WTC11 (cell line): ENCODE measurements around the gene PROZ. TPM values are rescaled to one million over a fixed set of nuclear protein-coding genes. Genes with fewer than 3 reads are reported as not detected.

Experiments
- ATAC-seq: fragments of 200-7000 bp; cut with Tn5 transposase; 2 replicates; pipeline ENCODE4 v1.10.0; 2021; ENCODE audit warnings: mild to moderate bottlenecking, moderate library complexity
- CTCF ChIA-PET: fragments of 300-600 bp; sonication (Branson Sonifier 250); formaldehyde crosslinking; loops from one replicate; lab custom pipeline; 2021; ENCODE audit warnings: antibody characterized with exemption; lab: Charles Lee
- POLR2A ChIA-PET: fragments of 350-600 bp; sonication (Branson Sonifier 250); formaldehyde crosslinking; loops from one replicate; lab custom pipeline; 2021; ENCODE audit warnings: antibody characterized with exemption; lab: Charles Lee
- DNase-seq: peaks from one replicate; pipeline ENCODE4 v3.0.0; 2021; ENCODE audit warnings: low spot score
- H3K27ac Mint-ChIP-seq: 2 replicates; pipeline ENCODE4 v1.8.0; 2021; ENCODE audit warnings: mixed read lengths
- H3K27me3 Mint-ChIP-seq: 2 replicates; pipeline ENCODE4 v1.8.0; 2021; ENCODE audit warnings: low read depth, mild to moderate bottlenecking, moderate library complexity, mixed read lengths
- H3K36me3 Mint-ChIP-seq: 2 replicates; pipeline ENCODE4 v1.8.0; 2021; ENCODE audit warnings: mixed read lengths
- H3K4me1 Mint-ChIP-seq: 2 replicates; pipeline ENCODE4 v1.8.0; 2022; ENCODE audit warnings: mixed read lengths
- H3K4me3 Mint-ChIP-seq: 2 replicates; pipeline ENCODE4 v1.8.0; 2021; ENCODE audit warnings: mild to moderate bottlenecking, moderate library complexity, mixed read lengths
- H3K9me3 Mint-ChIP-seq: 2 replicates; pipeline ENCODE4 v1.8.0; 2021; ENCODE audit warnings: mixed read lengths
- EMX1 ChIP-seq: fragments of 250-450 bp; sonication (Bioruptor Pico); IDR thresholded peaks from 2 replicates; pipeline ENCODE4 v1.8.0; 2021; ENCODE audit warnings: mild to moderate bottlenecking
- FOXJ3 ChIP-seq: sonication (generic); formaldehyde crosslinking; IDR thresholded peaks from 2 replicates; pipeline ENCODE4 v1.9.0; 2021; ENCODE audit warnings: missing genetic modification reagents, mild to moderate bottlenecking, borderline replicate concordance
- JUN ChIP-seq: sonication (generic); formaldehyde crosslinking; IDR thresholded peaks from 2 replicates; pipeline ENCODE4 v1.8.0; 2023; ENCODE audit warnings: mild to moderate bottlenecking, missing genetic modification reagents
- NFATC4 ChIP-seq: fragments of 250-450 bp; sonication (Bioruptor Pico); IDR thresholded peaks from 2 replicates; pipeline ENCODE4 v1.9.0; 2021; ENCODE audit warnings: mild to moderate bottlenecking
- NR1H2 ChIP-seq: sonication (generic); formaldehyde crosslinking; IDR thresholded peaks from 2 replicates; pipeline ENCODE4 v1.9.0; 2021; ENCODE audit warnings: mild to moderate bottlenecking, moderate library complexity, missing genetic modification reagents
- NR2C2 ChIP-seq: sonication (generic); formaldehyde crosslinking; IDR thresholded peaks from 2 replicates; pipeline ENCODE4 v1.8.0; 2022; ENCODE audit warnings: mild to moderate bottlenecking, missing genetic modification reagents
- TEAD4 ChIP-seq: sonication (generic); formaldehyde crosslinking; IDR thresholded peaks from 2 replicates; pipeline ENCODE4 v1.8.0; 2022; ENCODE audit warnings: mild to moderate bottlenecking, missing genetic modification reagents
- ZNF317 ChIP-seq: sonication (generic); formaldehyde crosslinking; IDR thresholded peaks from 2 replicates; pipeline ENCODE4 v1.8.1; 2023; ENCODE audit warnings: low read depth, mild to moderate bottlenecking, moderate library complexity, missing genetic modification reagents, borderline replicate concordance
- ZNF396 ChIP-seq: fragments of 250-450 bp; sonication (Bioruptor Pico); IDR thresholded peaks from 2 replicates; pipeline ENCODE4 v1.8.0; 2021; ENCODE audit warnings: mild to moderate bottlenecking, moderate library complexity, borderline replicate concordance
- ZNF671 ChIP-seq: fragments of 250-450 bp; sonication (Bioruptor Pico); IDR thresholded peaks from 2 replicates; pipeline ENCODE4 v1.8.0; 2021; ENCODE audit warnings: mild to moderate bottlenecking
- total RNA-seq: library from RNA; stranded (reverse); gene quantifications from 3 replicates; pipeline ENCODE4 v1.2.3, GENCODE V29; 2021
- TF ChIP-seq, protein P1 (sequence below): sonication (generic); formaldehyde crosslinking; IDR thresholded peaks from 2 replicates; pipeline ENCODE4 v1.8.0; 2022; ENCODE audit warnings: missing genetic modification reagents
- TF ChIP-seq, protein P2 (sequence below): sonication (generic); formaldehyde crosslinking; IDR thresholded peaks from 2 replicates; pipeline ENCODE4 v1.8.1; 2023; ENCODE audit warnings: mild to moderate bottlenecking, missing genetic modification reagents
- TF ChIP-seq, protein P3 (sequence below): sonication (generic); formaldehyde crosslinking; IDR thresholded peaks from 2 replicates; pipeline ENCODE4 v1.8.1; 2022; ENCODE audit warnings: mild to moderate bottlenecking, missing genetic modification reagents, moderate library complexity, borderline replicate concordance
- TF ChIP-seq, protein P4 (sequence below): fragments of 200-600 bp; IDR thresholded peaks from 2 replicates; pipeline ENCODE4 v1.8.0; 2022; ENCODE audit warnings: antibody characterized with exemption
- TF ChIP-seq, protein P5 (sequence below): fragments of 250-450 bp; sonication (Bioruptor Pico); conservative IDR thresholded peaks from 2 replicates; pipeline ENCODE4 v1.9.0; 2021; ENCODE audit warnings: mild to moderate bottlenecking

Gene PROZ
- total RNA-seq, 1 experiment from 2014 or later: not detected

DNA sequence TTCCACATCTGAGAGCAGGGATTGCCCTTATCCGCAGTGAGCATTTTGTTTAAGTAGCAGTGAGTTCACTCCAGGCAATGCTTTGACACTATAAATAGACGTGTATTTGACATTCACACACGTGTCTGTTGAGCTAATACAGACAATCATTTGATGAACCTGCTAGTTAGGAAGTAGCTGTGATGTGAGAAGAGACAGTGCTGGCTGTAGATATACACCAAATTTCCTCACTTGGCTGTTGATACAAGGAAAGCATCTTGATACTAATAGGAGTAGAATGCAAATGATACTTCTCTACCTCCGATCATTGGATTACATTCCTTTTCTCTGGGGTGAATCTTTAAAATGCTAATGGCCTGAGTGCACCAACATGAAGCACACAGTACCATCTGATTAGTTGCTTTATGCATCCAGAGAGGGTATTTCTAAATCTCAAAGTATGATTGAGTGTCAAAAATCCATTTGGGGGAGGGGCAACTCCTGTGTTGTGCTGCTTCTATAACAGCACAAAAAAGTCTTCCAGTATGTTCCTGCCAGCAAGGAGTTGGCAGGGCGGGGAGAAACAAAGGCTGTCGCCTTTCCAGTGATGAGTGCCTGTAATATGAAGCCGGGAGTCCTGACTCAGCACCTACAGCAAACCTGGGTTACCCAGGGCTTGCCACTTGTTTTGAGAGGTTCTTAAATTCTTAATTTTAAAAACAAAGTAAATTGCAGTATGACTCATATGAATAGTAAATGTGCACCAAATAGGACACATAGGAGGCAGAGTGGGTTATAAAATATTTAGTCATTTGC, 58.0 kb downstream of the PROZ start (continued):
- TF ChIP-seq, protein P1, sequence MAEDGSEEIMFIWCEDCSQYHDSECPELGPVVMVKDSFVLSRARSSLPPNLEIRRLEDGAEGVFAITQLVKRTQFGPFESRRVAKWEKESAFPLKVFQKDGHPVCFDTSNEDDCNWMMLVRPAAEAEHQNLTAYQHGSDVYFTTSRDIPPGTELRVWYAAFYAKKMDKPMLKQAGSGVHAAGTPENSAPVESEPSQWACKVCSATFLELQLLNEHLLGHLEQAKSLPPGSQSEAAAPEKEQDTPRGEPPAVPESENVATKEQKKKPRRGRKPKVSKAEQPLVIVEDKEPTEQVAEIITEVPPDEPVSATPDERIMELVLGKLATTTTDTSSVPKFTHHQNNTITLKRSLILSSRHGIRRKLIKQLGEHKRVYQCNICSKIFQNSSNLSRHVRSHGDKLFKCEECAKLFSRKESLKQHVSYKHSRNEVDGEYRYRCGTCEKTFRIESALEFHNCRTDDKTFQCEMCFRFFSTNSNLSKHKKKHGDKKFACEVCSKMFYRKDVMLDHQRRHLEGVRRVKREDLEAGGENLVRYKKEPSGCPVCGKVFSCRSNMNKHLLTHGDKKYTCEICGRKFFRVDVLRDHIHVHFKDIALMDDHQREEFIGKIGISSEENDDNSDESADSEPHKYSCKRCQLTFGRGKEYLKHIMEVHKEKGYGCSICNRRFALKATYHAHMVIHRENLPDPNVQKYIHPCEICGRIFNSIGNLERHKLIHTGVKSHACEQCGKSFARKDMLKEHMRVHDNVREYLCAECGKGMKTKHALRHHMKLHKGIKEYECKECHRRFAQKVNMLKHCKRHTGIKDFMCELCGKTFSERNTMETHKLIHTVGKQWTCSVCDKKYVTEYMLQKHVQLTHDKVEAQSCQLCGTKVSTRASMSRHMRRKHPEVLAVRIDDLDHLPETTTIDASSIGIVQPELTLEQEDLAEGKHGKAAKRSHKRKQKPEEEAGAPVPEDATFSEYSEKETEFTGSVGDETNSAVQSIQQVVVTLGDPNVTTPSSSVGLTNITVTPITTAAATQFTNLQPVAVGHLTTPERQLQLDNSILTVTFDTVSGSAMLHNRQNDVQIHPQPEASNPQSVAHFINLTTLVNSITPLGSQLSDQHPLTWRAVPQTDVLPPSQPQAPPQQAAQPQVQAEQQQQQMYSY (CRISPR knock-in tag): no peak
- TF ChIP-seq EMX1 (CRISPR knock-in tag): no peak
- TF ChIP-seq TEAD4 (CRISPR knock-in tag): no peak
- no peak for TF ChIP-seq NR1H2 (CRISPR knock-in tag)
- TF ChIP-seq FOXJ3 (CRISPR knock-in tag): no peak

DNA sequence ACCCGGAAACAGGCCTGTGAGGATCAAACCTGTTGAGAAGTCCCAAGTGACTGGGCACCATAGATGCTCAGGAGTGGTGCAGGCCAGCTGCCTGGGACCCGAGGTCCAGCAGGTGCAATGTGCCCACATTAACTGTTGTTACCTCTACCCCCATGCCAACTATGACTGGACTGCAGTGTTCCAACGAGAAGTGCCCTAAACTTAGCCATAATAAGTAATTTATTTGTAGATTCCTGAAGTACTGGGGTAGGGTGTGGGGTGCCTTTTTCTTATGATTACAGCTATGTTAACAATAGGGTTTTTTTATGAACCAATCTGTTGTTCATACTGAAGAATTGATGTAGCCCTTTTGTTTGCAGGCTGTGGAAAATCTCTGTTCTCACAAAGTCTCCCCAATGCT, 60.1 kb downstream of the PROZ start:
- no peak overlapping the region for H3K4me3 Mint-ChIP-seq
- TF ChIP-seq, protein P2, sequence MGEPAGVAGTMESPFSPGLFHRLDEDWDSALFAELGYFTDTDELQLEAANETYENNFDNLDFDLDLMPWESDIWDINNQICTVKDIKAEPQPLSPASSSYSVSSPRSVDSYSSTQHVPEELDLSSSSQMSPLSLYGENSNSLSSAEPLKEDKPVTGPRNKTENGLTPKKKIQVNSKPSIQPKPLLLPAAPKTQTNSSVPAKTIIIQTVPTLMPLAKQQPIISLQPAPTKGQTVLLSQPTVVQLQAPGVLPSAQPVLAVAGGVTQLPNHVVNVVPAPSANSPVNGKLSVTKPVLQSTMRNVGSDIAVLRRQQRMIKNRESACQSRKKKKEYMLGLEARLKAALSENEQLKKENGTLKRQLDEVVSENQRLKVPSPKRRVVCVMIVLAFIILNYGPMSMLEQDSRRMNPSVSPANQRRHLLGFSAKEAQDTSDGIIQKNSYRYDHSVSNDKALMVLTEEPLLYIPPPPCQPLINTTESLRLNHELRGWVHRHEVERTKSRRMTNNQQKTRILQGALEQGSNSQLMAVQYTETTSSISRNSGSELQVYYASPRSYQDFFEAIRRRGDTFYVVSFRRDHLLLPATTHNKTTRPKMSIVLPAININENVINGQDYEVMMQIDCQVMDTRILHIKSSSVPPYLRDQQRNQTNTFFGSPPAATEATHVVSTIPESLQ (CRISPR knock-in tag): no peak
- TF ChIP-seq, protein P3, sequence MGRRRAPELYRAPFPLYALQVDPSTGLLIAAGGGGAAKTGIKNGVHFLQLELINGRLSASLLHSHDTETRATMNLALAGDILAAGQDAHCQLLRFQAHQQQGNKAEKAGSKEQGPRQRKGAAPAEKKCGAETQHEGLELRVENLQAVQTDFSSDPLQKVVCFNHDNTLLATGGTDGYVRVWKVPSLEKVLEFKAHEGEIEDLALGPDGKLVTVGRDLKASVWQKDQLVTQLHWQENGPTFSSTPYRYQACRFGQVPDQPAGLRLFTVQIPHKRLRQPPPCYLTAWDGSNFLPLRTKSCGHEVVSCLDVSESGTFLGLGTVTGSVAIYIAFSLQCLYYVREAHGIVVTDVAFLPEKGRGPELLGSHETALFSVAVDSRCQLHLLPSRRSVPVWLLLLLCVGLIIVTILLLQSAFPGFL (CRISPR knock-in tag): no peak
- no peak for TF ChIP-seq NFATC4
- TF ChIP-seq ZNF317: no peak
- TF ChIP-seq, protein P4, sequence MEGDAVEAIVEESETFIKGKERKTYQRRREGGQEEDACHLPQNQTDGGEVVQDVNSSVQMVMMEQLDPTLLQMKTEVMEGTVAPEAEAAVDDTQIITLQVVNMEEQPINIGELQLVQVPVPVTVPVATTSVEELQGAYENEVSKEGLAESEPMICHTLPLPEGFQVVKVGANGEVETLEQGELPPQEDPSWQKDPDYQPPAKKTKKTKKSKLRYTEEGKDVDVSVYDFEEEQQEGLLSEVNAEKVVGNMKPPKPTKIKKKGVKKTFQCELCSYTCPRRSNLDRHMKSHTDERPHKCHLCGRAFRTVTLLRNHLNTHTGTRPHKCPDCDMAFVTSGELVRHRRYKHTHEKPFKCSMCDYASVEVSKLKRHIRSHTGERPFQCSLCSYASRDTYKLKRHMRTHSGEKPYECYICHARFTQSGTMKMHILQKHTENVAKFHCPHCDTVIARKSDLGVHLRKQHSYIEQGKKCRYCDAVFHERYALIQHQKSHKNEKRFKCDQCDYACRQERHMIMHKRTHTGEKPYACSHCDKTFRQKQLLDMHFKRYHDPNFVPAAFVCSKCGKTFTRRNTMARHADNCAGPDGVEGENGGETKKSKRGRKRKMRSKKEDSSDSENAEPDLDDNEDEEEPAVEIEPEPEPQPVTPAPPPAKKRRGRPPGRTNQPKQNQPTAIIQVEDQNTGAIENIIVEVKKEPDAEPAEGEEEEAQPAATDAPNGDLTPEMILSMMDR: no peak
- TF ChIP-seq NR2C2: no peak
- TF ChIP-seq ZNF396 (CRISPR knock-in tag): no peak
- no peak for TF ChIP-seq TEAD4 (CRISPR knock-in tag)
- TF ChIP-seq JUN: no peak
- no peak for TF ChIP-seq ZNF671 (CRISPR knock-in tag)
- TF ChIP-seq, protein P5, sequence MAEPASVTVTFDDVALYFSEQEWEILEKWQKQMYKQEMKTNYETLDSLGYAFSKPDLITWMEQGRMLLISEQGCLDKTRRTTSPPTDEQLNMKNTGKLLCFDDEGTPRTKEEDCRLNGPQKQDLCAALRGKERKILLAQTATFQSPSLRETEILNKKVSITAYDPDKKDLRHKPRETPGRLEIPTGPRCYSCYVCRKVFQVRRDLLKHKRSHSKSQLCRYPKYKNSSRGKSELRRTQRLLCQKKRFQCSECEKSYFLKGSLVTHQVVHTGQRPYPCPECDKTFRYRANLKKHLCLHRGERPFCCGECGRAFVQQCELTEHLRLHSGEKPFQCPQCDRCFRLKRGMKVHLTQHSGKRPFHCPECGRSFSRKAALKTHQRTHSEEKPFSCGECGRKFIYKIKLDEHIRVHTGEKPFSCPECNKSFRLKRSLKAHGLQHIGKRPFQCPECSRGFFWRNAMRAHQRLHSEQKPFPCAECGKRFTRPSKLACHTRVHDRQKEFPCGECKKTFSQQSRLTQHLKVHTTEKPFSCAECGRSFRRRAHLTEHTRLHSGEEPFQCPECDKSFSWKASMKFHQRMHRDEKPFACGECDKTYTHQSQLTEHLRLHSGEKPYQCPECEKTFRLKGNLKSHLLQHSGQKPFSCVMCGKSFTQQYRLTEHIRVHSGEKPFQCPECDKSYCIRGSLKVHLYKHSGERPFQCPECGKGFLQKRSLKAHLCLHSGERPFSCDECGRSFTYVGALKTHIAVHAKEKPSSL (CRISPR knock-in tag): no peak
- no peak for TF ChIP-seq EMX1 (CRISPR knock-in tag)
- no peaks in the 10 kb centered on the region for H3K9me3 Mint-ChIP-seq
- ChIA-PET POLR2A (interaction anchor here (0.6 kb wide), 1 partner anchor 60 kb away, joined by 3 read pairs; the partner anchor contains the start of gene PROZ), CTCF (no interaction called here)
- peaks cover 35% of the 10 kb centered on the region for H3K36me3 Mint-ChIP-seq
- DNase-seq (no peak), ATAC-seq (no peak)
- no peaks in the 10 kb centered on the region for H3K27me3 Mint-ChIP-seq
- H3K4me1 Mint-ChIP-seq: peaks cover 5% of the 10 kb centered on the region
- no peak overlapping the region; the same call in 1 of the 2 replicates for H3K27ac Mint-ChIP-seq
